Stimulated activated CD8-positive, alpha-beta memory T cell treated with anti-CD3 and anti-CD28 coated beads, Interleukin-4, amount 100 ng/mL, for 4 hours (primary cell): Measurements from ENCODE around the gene MAPK4.
"Not testable (repeated sequence)": the region's sequence is repeated elsewhere in the genome, so short reads cannot be mapped to it uniquely, and the experiment has no call there.

Source experiments
- DNase-seq, 2 donors: peaks; one replicate each; pipeline ENCODE4 v3.0.0-alpha.2; 2020; ENCODE audit warnings: low read depth in 2 of 2, low spot score in 1 of 2

The MAPK4 gene

GRCh38 chr18:50559752-50560680, at the start of gene MAPK4:
TSS of gene MAPK4 (plus strand) at chr18:50560087. CDS start at chr18:50663959, 103,872 bp downstream.
- DNase-seq: no peak

GRCh38 chr18:50517277-50517676, 42.6 kb upstream of the MAPK4 start:
- not testable (repeated sequence) for DNase-seq

GRCh38 chr18:50518787-50519546, 40.9 kb upstream of the MAPK4 start:
- DNase-seq: no peak

GRCh38 chr18:50523165-50523564, 36.7 kb upstream of the MAPK4 start:
- DNase-seq: no peak

GRCh38 chr18:50527636-50528307, 32.1 kb upstream of the MAPK4 start:
- no peak for DNase-seq

- no peak for DNase-seq
These were observed 31.1 kb upstream of the MAPK4 start for GRCh38 chr18:50528806-50529205.

- DNase-seq: not testable (repeated sequence)
These were observed 26.1 kb upstream of the MAPK4 start for GRCh38 chr18:50533822-50534221.

GRCh38 chr18:50544476-50544875, 15.4 kb upstream of the MAPK4 start:
- not testable (repeated sequence) for DNase-seq

GRCh38 chr18:50545936-50546335, 14.0 kb upstream of the MAPK4 start:
- DNase-seq: no peak

- DNase-seq: no peak
These were observed 11.7 kb upstream of the MAPK4 start for GRCh38 chr18:50548160-50548559.

- not testable (repeated sequence) for DNase-seq
These were observed 8.2 kb upstream of the MAPK4 start for GRCh38 chr18:50551651-50552050.

GRCh38 chr18:50558157-50558556, 1.7 kb upstream of the MAPK4 start:
- DNase-seq: no peak

GRCh38 chr18:50558948-50559751, 737 bp upstream of the MAPK4 start:
- DNase-seq: no peak

GRCh38 chr18:50560681-50561629, 1.1 kb downstream of the MAPK4 start:
- no peak for DNase-seq

GRCh38 chr18:50562258-50562657, 2.4 kb downstream of the MAPK4 start:
- DNase-seq: not testable (repeated sequence)

- no peak for DNase-seq
These were observed 2.8 kb downstream of the MAPK4 start for GRCh38 chr18:50562686-50563085.

GRCh38 chr18:50563376-50563775, 3.5 kb downstream of the MAPK4 start:
- no peak for DNase-seq

- no peak for DNase-seq
These were observed 10.0 kb downstream of the MAPK4 start for GRCh38 chr18:50569930-50570329.

GRCh38 chr18:50571606-50572005, 11.7 kb downstream of the MAPK4 start:
- no peak for DNase-seq

GRCh38 chr18:50573196-50573595, 13.3 kb downstream of the MAPK4 start:
- DNase-seq: not testable (repeated sequence)
